Measurements from ENCODE around the gene COL21A1.

- TF ChIP-seq POLR2A (IDR thresholded peaks at IDR 0.05) = no peak
- TF ChIP-seq, protein P1, sequence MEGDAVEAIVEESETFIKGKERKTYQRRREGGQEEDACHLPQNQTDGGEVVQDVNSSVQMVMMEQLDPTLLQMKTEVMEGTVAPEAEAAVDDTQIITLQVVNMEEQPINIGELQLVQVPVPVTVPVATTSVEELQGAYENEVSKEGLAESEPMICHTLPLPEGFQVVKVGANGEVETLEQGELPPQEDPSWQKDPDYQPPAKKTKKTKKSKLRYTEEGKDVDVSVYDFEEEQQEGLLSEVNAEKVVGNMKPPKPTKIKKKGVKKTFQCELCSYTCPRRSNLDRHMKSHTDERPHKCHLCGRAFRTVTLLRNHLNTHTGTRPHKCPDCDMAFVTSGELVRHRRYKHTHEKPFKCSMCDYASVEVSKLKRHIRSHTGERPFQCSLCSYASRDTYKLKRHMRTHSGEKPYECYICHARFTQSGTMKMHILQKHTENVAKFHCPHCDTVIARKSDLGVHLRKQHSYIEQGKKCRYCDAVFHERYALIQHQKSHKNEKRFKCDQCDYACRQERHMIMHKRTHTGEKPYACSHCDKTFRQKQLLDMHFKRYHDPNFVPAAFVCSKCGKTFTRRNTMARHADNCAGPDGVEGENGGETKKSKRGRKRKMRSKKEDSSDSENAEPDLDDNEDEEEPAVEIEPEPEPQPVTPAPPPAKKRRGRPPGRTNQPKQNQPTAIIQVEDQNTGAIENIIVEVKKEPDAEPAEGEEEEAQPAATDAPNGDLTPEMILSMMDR (IDR thresholded peaks at IDR 0.05) = no peak
- no peak for TF ChIP-seq POLR2AphosphoS5 (IDR thresholded peaks at IDR 0.05)
Observed at GRCh38 chr6:56231827-56232226, 15.6 kb downstream of the COL21A1 start.
